H1 (cell line): Measurements from ENCODE around the gene ZBTB7A. TPM values are rescaled to one million over a fixed set of nuclear protein-coding genes. Genes with fewer than 3 reads are reported as not detected.

Experiments used
- CTCF ChIA-PET: fragments of 300-600 bp; sonication (Branson Sonifier 250); formaldehyde crosslinking; loops from one replicate; lab custom pipeline; 2021; ENCODE audit not compliant: partially characterized antibody; lab: Charles Lee
- POLR2A ChIA-PET: fragments of 300-600 bp; sonication (Branson Sonifier 250); formaldehyde crosslinking; loops from one replicate; lab custom pipeline; 2021; ENCODE audit warnings: inconsistent platforms; ENCODE audit not compliant: partially characterized antibody; lab: Charles Lee
- DNase-seq, 2 experiments: peaks; one replicate each; pipeline versions ENCODE4 v3.0.0 to v3.0.0-alpha.2; 2010 to 2022; ENCODE audit warnings: low spot score in 2 of 2, low read depth in 1 of 2, mixed read lengths in 1 of 2
- FAIRE-seq: peaks from 2 replicates; lab custom pipeline; 2011; peaks lifted over from hg19 to GRCh38; lab: Jason Lieb, UNC
- H2AFZ ChIP-seq: 2 replicates; pipeline ENCODE4 v1.8.1; 2012; ENCODE audit warnings: low read length, inconsistent platforms
- H2AK5ac ChIP-seq: 2 replicates; pipeline ENCODE4 v1.6.1; 2013; ENCODE audit warnings: low read depth, low read length
- H2BK120ac ChIP-seq: replicated peaks from 2 replicates; pipeline ENCODE3; 2013; ENCODE audit warnings: low read depth, low read length, inconsistent platforms
- H2BK12ac ChIP-seq: 2 replicates; pipeline ENCODE4 v1.6.1; 2013; ENCODE audit warnings: low read depth, low read length
- H2BK15ac ChIP-seq: 2 replicates; pipeline ENCODE4 v1.6.1; 2013; ENCODE audit warnings: low read length
- H2BK20ac ChIP-seq: 2 replicates; pipeline ENCODE4 v1.6.1; 2013; ENCODE audit warnings: low read length
- H2BK5ac ChIP-seq: 2 replicates; pipeline ENCODE4 v1.6.1; 2013; ENCODE audit warnings: low read depth, low read length
- H3K14ac ChIP-seq: 2 replicates; pipeline ENCODE4 v1.6.1; 2013; ENCODE audit warnings: inconsistent platforms; ENCODE audit not compliant: insufficient read length
- H3K18ac ChIP-seq: 2 replicates; pipeline ENCODE4 v1.6.1; 2013; ENCODE audit warnings: low read length; ENCODE audit errors: extremely low read depth
- H3K23ac ChIP-seq: 2 replicates; pipeline ENCODE4 v1.6.1; 2013; ENCODE audit warnings: inconsistent platforms; ENCODE audit not compliant: insufficient read length
- H3K23me2 ChIP-seq: 2 replicates; pipeline ENCODE4 v1.6.1; 2013; ENCODE audit warnings: low read depth, low read length
- H3K27ac ChIP-seq: 2 replicates; pipeline ENCODE4 v1.6.1; 2011; ENCODE audit warnings: low read depth, low read length, inconsistent platforms
- H3K27me3 ChIP-seq, 4 experiments: replicated peaks in 1 of 4; 1 replicate in 1 of 4; 2 replicates in 3 of 4; pipeline versions ENCODE4 v1.6.1 to v1.8.1; 2011 to 2013; ENCODE audit warnings: low read length in 3 of 4, mild to moderate bottlenecking in 3 of 4, inconsistent platforms in 2 of 4, mixed read lengths in 2 of 4, moderate library complexity in 1 of 4; ENCODE audit not compliant: control insufficient read depth in 3 of 4, insufficient read depth in 3 of 4; ENCODE audit errors: extremely low read depth in 1 of 4
- H3K36me3 ChIP-seq, 4 experiments: 2 replicates each; pipeline versions ENCODE4 v1.6.1 to v1.8.1; 2011 to 2013; ENCODE audit warnings: mild to moderate bottlenecking in 4 of 4, low read length in 3 of 4, moderate library complexity in 2 of 4, control low read depth in 1 of 4, inconsistent platforms in 1 of 4; ENCODE audit not compliant: insufficient read depth in 4 of 4, control insufficient read depth in 2 of 4
- H3K4ac ChIP-seq: replicated peaks from 2 replicates; pipeline ENCODE3; 2013; ENCODE audit warnings: low read length, low read depth, mixed read lengths, inconsistent platforms; ENCODE audit not compliant: insufficient read length
- H3K4me1 ChIP-seq, 4 experiments: replicated peaks in 1 of 4; 1 replicate in 1 of 4; 2 replicates in 3 of 4; pipeline versions ENCODE4 v1.6.1 to v1.8.1; 2011 to 2013; ENCODE audit warnings: low read length in 3 of 4, inconsistent platforms in 2 of 4, mixed read lengths in 1 of 4; ENCODE audit not compliant: insufficient read depth in 4 of 4, control insufficient read depth in 3 of 4
- H3K4me2 ChIP-seq, 2 experiments: 2 replicates each; pipeline versions ENCODE4 v1.6.1 to v1.8.1; 2011 to 2013; ENCODE audit warnings: low read depth in 2 of 2, low read length in 2 of 2, control low read depth in 1 of 2, inconsistent platforms in 1 of 2, mild to moderate bottlenecking in 1 of 2; ENCODE audit not compliant: insufficient read depth in 1 of 2
- H3K4me3 ChIP-seq, 4 experiments: fragments of 200-600, 300-600 bp in 1 of 4; sonication (generic), shearing (Covaris generic), sonication (Bioruptor Twin) in 1 of 4; 2 replicates each; pipeline versions ENCODE4 v1.5.1 to v1.8.1; 2011 to 2016; ENCODE audit warnings: low read length in 4 of 4, low read depth in 3 of 4, control low read depth in 2 of 4, inconsistent platforms in 2 of 4, mild to moderate bottlenecking in 2 of 4, mixed read lengths in 1 of 4, moderate library complexity in 1 of 4; ENCODE audit not compliant: insufficient read depth in 2 of 4; ENCODE audit errors: extremely low read depth in 1 of 4
- H3K56ac ChIP-seq: replicated peaks from 2 replicates; pipeline ENCODE3; 2013; ENCODE audit warnings: low read depth, mild to moderate bottlenecking, mixed read lengths, low read length, inconsistent platforms; ENCODE audit not compliant: insufficient read length
- H3K79me1 ChIP-seq: 2 replicates; pipeline ENCODE4 v1.6.1; 2013; ENCODE audit warnings: low read depth, low read length, control low read depth
- H3K79me2 ChIP-seq, 2 experiments: 2 replicates each; pipeline versions ENCODE4 v1.6.1 to v1.8.1; 2012 to 2013; ENCODE audit warnings: low read length in 2 of 2, mild to moderate bottlenecking in 2 of 2, inconsistent platforms in 1 of 2; ENCODE audit not compliant: insufficient read depth in 2 of 2, control insufficient read depth in 1 of 2
- H3K9ac ChIP-seq, 4 experiments: replicated peaks in 1 of 4; 1 replicate in 1 of 4; 2 replicates in 3 of 4; pipeline versions ENCODE4 v1.6.1 to v1.8.1; 2011 to 2013; ENCODE audit warnings: low read depth in 3 of 4, low read length in 3 of 4, control low read depth in 2 of 4, mild to moderate bottlenecking in 2 of 4, moderate library complexity in 2 of 4, inconsistent platforms in 1 of 4; ENCODE audit errors: extremely low read depth in 1 of 4
- H3K9me3 ChIP-seq, 2 experiments: 2 replicates each; pipeline versions ENCODE4 v1.6.1 to v1.8.1; 2012 to 2013; ENCODE audit warnings: mild to moderate bottlenecking in 2 of 2, moderate library complexity in 2 of 2, control low read depth in 1 of 2, inconsistent platforms in 1 of 2, low read depth in 1 of 2, low read length in 1 of 2, mixed read lengths in 1 of 2; ENCODE audit not compliant: insufficient read depth in 2 of 2
- H4K20me1 ChIP-seq, 2 experiments: replicated peaks in 1 of 2; 2 replicates each; pipeline versions ENCODE3 to v1.8.1; 2011 to 2013; ENCODE audit warnings: inconsistent platforms in 2 of 2, low read length in 2 of 2, mild to moderate bottlenecking in 1 of 2; ENCODE audit not compliant: insufficient read depth in 2 of 2, control insufficient read depth in 1 of 2
- H4K5ac ChIP-seq: 2 replicates; pipeline ENCODE4 v1.6.1; 2013; ENCODE audit warnings: low read length, low read depth, mixed read lengths, inconsistent platforms; ENCODE audit not compliant: insufficient read length
- H4K8ac ChIP-seq: 2 replicates; pipeline ENCODE4 v1.8.0; 2013; ENCODE audit warnings: mild to moderate bottlenecking, moderate library complexity, low read length, inconsistent platforms; ENCODE audit not compliant: insufficient read depth; ENCODE audit errors: extremely low read depth
- H4K91ac ChIP-seq: replicated peaks from 2 replicates; pipeline ENCODE3; 2013; ENCODE audit warnings: low read length, mixed read lengths, inconsistent platforms; ENCODE audit not compliant: insufficient read length
- GABPA ChIP-seq: IDR thresholded peaks from 2 replicates; pipeline ENCODE4 v1.6.1; 2011; ENCODE audit warnings: mild to moderate bottlenecking, low read length, moderate library complexity, borderline replicate concordance; ENCODE audit not compliant: insufficient read depth
- WGBS, 2 experiments: shearing (Covaris generic) in 1 of 2; methylation state at CpG; one replicate each; pipeline versions ENCODE4 v1.1.6 to v1.1.7; 2013 to 2015; ENCODE audit warnings: low lambda C conversion rate in 2 of 2, mixed read lengths in 2 of 2, inconsistent platforms in 1 of 2, low coverage in 1 of 2, missing lambda C conversion rate in 1 of 2; ENCODE audit not compliant: insufficient replicate concordance in 2 of 2, insufficient coverage in 1 of 2, insufficient read length in 1 of 2; ENCODE audit errors: extremely low coverage in 1 of 2, missing lambda C conversion rate in 1 of 2; 5-methylcytosine and 5-hydroxymethylcytosine counted together
- polyA plus RNA-seq, 7 experiments: library from polyadenylated mRNA; depleted of rRNA in 3 of 7; stranded (reverse) in 5 of 7; unstranded in 2 of 7; fragments of >200 nt in 5 of 7; fragments of 200-250 nt in 2 of 7; gene quantifications; 1 replicate in 5 of 7; 2 replicates in 1 of 7; 4 replicates in 1 of 7; pipeline versions ENCODE4 v1.2.1 to v1.2.3, GENCODE V29; 2011 to 2013; ENCODE audit warnings: missing spikeins in 2 of 7, mixed read lengths in 2 of 7
- total RNA-seq: library from RNA; stranded (reverse); fragmentation: NEBNext Ultra II Directional; extraction: Animal tissue kit (Norgen Biotek cat#: 25700); gene quantifications from 2 replicates; pipeline ENCODE4 v1.2.1, GENCODE V29; 2021

ZBTB7A gene
- total and polyA plus RNA-seq, 2 of the 8 experiments (the other 6 are each of a cell fraction or from before 2014, with no cell fraction given): 5.6 to 17.8 TPM

DNA sequence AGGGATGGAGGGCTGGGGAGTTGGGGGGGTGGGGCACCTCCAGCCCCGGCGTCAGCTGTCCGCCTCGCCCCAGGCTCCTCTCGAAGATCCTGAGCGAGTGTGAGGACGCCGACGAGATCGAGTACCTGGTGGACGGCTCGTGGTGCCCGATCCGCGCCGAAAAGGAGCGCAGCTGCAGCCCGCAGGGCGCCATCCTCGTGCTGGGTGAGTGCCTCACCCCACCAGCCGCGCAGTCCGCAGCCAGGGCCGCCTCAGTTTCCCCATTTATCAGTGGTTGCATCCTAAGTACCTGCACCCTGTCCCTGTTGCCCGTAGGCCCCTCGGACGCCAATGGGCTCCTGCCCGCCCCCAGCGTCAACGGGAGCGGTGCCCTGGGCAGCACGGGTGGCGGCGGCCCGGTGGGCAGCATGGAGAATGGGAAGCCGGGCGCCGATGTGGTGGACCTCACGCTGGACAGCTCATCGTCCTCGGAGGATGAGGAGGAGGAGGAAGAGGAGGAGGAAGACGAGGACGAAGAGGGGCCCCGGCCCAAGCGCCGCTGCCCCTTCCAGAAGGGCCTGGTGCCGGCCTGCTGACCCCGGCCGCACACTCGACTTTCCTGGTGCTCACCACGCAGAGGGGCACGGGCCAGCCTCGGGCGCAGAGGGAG lies 29.3 kb downstream of the ZBTB7A start:
- no peak for DNase-seq
- Histone ChIP-seq H3K4me2 (no peak overlapping the region), H3K36me3 (peaks cover 0 to 44% (median 22%) of the 10 kb centered on the region in 4 experiments; a peak in 6 of 8 replicates), H3K27ac (no peak overlapping the region), H2BK20ac (no peak overlapping the region), H2BK5ac (no peak overlapping the region), H4K91ac (no peak overlapping the region), H3K23ac (no peak overlapping the region), H2BK120ac (no peak overlapping the region), H2AFZ (no peak overlapping the region), H3K4me1 (no peaks in the 10 kb centered on the region), H3K4ac (no peak overlapping the region), H3K27me3 (no peaks in the 10 kb centered on the region), H3K18ac (no peak overlapping the region), H3K79me1 (no peaks in the 10 kb centered on the region), H3K56ac (no peak overlapping the region), H3K14ac (no peak overlapping the region), H3K4me3 (no peak overlapping the region), H4K8ac (no peak overlapping the region), H4K5ac (no peak overlapping the region), H3K79me2 (no peaks in the 10 kb centered on the region), H3K9ac (no peak overlapping the region), H2AK5ac (no peak overlapping the region), H3K9me3 (peaks cover 3 to 5% of the 10 kb centered on the region in 2 experiments; a peak in 1 of 4 replicates), H3K23me2 (peaks cover 9% of the 10 kb centered on the region; the same call in 1 of the 2 replicates), H2BK15ac (no peak overlapping the region), H2BK12ac (no peak overlapping the region), H4K20me1 (peaks cover 2 to 23% of the 10 kb centered on the region in 2 experiments)
- 97% methylated on average over 24 of the region's 54 CpGs; no CpG with 5 or more reads in 1 of the 2 experiments for WGBS, 2 experiments
- TF ChIP-seq GABPA: no peak
- POLR2A ChIA-PET: interaction anchor here (0.7 to 1.6 kb wide), 2 partner anchors 10 to 11 kb away, joined by 3 to 5 read pairs; no protein-coding TSS in a partner anchor
- FAIRE-seq: no peak
- CTCF ChIA-PET: no interaction called here
